GM23248 (cell line): ENCODE data around the gene IBTK.

Source experiments
- EZH2 ChIP-seq: fragments of 200-600 bp; sonication (generic); IDR thresholded peaks from 2 replicates; pipeline ENCODE4 v1.6.1; 2018; ENCODE audit warnings: antibody characterized with exemption, mild to moderate bottlenecking; ENCODE audit not compliant: insufficient read depth, poor library complexity, severe bottlenecking
- EZH2phosphoT487 ChIP-seq: fragments of 200-600 bp; sonication (generic); IDR thresholded peaks from 2 replicates; pipeline ENCODE4 v1.6.1; 2018; ENCODE audit warnings: antibody characterized with exemption, moderate library complexity, mild to moderate bottlenecking, low read depth; ENCODE audit not compliant: insufficient read depth

GRCh38 chr6:82240186-82240585 is 7.4 kb downstream of the IBTK start:
- TF ChIP-seq EZH2 (no peak), EZH2phosphoT487 (no peak)
